GM19395 (cell line): ENCODE results near the gene USP21.

Experiments used
- ATAC-seq: cut with Tn5 transposase; IDR thresholded peaks from one replicate; pipeline ENCODE4 v1.9.1; 2021; ENCODE audit warnings: mild to moderate bottlenecking, moderate library complexity; ENCODE audit not compliant: unreplicated experiment

USP21 gene

GRCh38 chr1:161190962-161191521, 31.7 kb downstream of the USP21 start:
- no peak for ATAC-seq

GRCh38 chr1:161191971-161192370, 32.7 kb downstream of the USP21 start:
- ATAC-seq = no peak

- ATAC-seq = peak; percentile 89
These were observed 33.5 kb downstream of the USP21 start for GRCh38 chr1:161192476-161193465.

- ATAC-seq = no peak
These were observed 34.4 kb downstream of the USP21 start for GRCh38 chr1:161193561-161194235.

- ATAC-seq = no peak
These were observed 35.9 kb downstream of the USP21 start for GRCh38 chr1:161195171-161195570.

- ATAC-seq = no peak
These were observed 36.8 kb downstream of the USP21 start for GRCh38 chr1:161196111-161196510.

GRCh38 chr1:161196521-161197451, 37.5 kb downstream of the USP21 start:
- no peak for ATAC-seq

- ATAC-seq = no peak
These were observed 38.4 kb downstream of the USP21 start for GRCh38 chr1:161197560-161198193.

- no peak for ATAC-seq
These were observed 39.0 kb downstream of the USP21 start for GRCh38 chr1:161198194-161198896.

GRCh38 chr1:161198897-161199431, 39.7 kb downstream of the USP21 start, which contains the start of gene ADAMTS4:
Gene ADAMTS4 (minus strand): TSS chr1:161199054. CDS start chr1:161198627, 427 bp downstream.
- no peak for ATAC-seq

GRCh38 chr1:161199506-161200139, 40.3 kb downstream of the USP21 start:
- no peak for ATAC-seq

- no peak for ATAC-seq
These were observed 41.2 kb downstream of the USP21 start for GRCh38 chr1:161200421-161200991.

- no peak for ATAC-seq
These were observed 41.9 kb downstream of the USP21 start for GRCh38 chr1:161200992-161201835.

- peak; percentile 96 for ATAC-seq
These were observed 42.8 kb downstream of the USP21 start, which contains the start of gene NDUFS2 for GRCh38 chr1:161201836-161202712. Gene NDUFS2 (plus strand): TSS chr1:161202367. CDS start chr1:161202386, 19 bp downstream.

GRCh38 chr1:161206411-161207140, 47.3 kb downstream of the USP21 start:
- ATAC-seq = no peak

- ATAC-seq = no peak
These were observed 47.9 kb downstream of the USP21 start for GRCh38 chr1:161207173-161207572.
